LHCN-M2 (cell line): ENCODE results near the gene NUP42. TPM values are rescaled to one million over a fixed set of nuclear protein-coding genes. Genes with fewer than 3 reads are reported as not detected.
A peak's percentile ranks its signal among the peaks of the same experiment; 100 is the strongest.
"Not testable (repeated sequence)": the region's sequence is repeated elsewhere in the genome, so short reads cannot be mapped to it uniquely, and the experiment has no call there.

Experiments used
- DNase-seq: peaks from one replicate; pipeline ENCODE4 v3.0.0-alpha.2; 2012; ENCODE audit warnings: low read depth
- polyA plus RNA-seq: library from polyadenylated mRNA; unstranded; fragments of >200 nt; gene quantifications from one replicate; pipeline ENCODE4 v1.2.1, GENCODE V29; 2012; ENCODE audit warnings: missing spikeins
- total RNA-seq: library from RNA; depleted of rRNA; stranded (reverse); fragments of >200 nt; gene quantifications from 2 replicates; pipeline ENCODE4 v1.2.3, GENCODE V29; 2014; rRNA removed

Gene NUP42
- total RNA-seq = 41.6 and 50.7 TPM in 2 replicates
- 17.4 TPM for polyA plus RNA-seq

- peak; percentile 100 for DNase-seq
Measured at GRCh38 chr7:23181684-23182553, at the start of gene NUP42. TSS of gene NUP42 (plus strand) at chr7:23182048. CDS start at chr7:23182086, 38 bp downstream.

GRCh38 chr7:23133797-23134196, 48.1 kb upstream of the NUP42 start:
- DNase-seq = no peak

GRCh38 chr7:23135755-23136154, 46.1 kb upstream of the NUP42 start:
- no peak for DNase-seq

- no peak for DNase-seq
Measured at GRCh38 chr7:23136216-23136615, 45.6 kb upstream of the NUP42 start.

- no peak for DNase-seq
Measured at GRCh38 chr7:23157679-23158078, 24.2 kb upstream of the NUP42 start.

- no peak for DNase-seq
Measured at GRCh38 chr7:23158546-23158945, 23.3 kb upstream of the NUP42 start.

GRCh38 chr7:23161482-23161881, 20.4 kb upstream of the NUP42 start:
- DNase-seq = no peak

- no peak for DNase-seq
Measured at GRCh38 chr7:23164846-23165245, 17.0 kb upstream of the NUP42 start.

GRCh38 chr7:23165316-23165715, 16.5 kb upstream of the NUP42 start:
- DNase-seq = no peak

- DNase-seq = no peak
Measured at GRCh38 chr7:23167691-23168090, 14.2 kb upstream of the NUP42 start.

- DNase-seq = no peak
Measured at GRCh38 chr7:23168111-23168885, 13.6 kb upstream of the NUP42 start.

- DNase-seq = no peak
Measured at GRCh38 chr7:23175938-23176337, 5.9 kb upstream of the NUP42 start.

- DNase-seq = no peak
Measured at GRCh38 chr7:23183279-23184012, 1.6 kb downstream of the NUP42 start.

GRCh38 chr7:23184291-23184690, 2.4 kb downstream of the NUP42 start:
- DNase-seq = no peak

GRCh38 chr7:23184709-23185359, 3.0 kb downstream of the NUP42 start:
- DNase-seq = peak; percentile 76

- DNase-seq = no peak
Measured at GRCh38 chr7:23185980-23186379, 4.1 kb downstream of the NUP42 start.

- DNase-seq = no peak
Measured at GRCh38 chr7:23191022-23191421, 9.2 kb downstream of the NUP42 start.

GRCh38 chr7:23193650-23194227, 11.9 kb downstream of the NUP42 start:
- not testable (repeated sequence) for DNase-seq

- no peak for DNase-seq
Measured at GRCh38 chr7:23196306-23196705, 14.5 kb downstream of the NUP42 start.

GRCh38 chr7:23197745-23198144, 15.9 kb downstream of the NUP42 start:
- not testable (repeated sequence) for DNase-seq

GRCh38 chr7:23200331-23200730, 18.5 kb downstream of the NUP42 start:
- no peak for DNase-seq
